CD8-positive, alpha-beta memory T cell (primary cell): ENCODE measurements around the gene RNF26. TPM values are rescaled to one million over a fixed set of nuclear protein-coding genes. Genes with fewer than 3 reads are reported as not detected.
"Not testable (repeated sequence)": the region's sequence is repeated elsewhere in the genome, so short reads cannot be mapped to it uniquely, and the experiment has no call there.

Source experiments
- CTCF ChIA-PET: fragments of 350-600 bp; sonication (Branson Sonifier 250); formaldehyde crosslinking; loops from one replicate; lab custom pipeline; 2021; ENCODE audit warnings: antibody characterized with exemption; lab: Charles Lee
- POLR2A ChIA-PET: fragments of 350-600 bp; sonication (Branson Sonifier 250); formaldehyde crosslinking; loops from one replicate; lab custom pipeline; 2021; ENCODE audit warnings: antibody characterized with exemption; lab: Charles Lee
- DNase-seq, 5 donors: peaks; one replicate each; pipeline versions ENCODE4 v3.0.0 to v3.0.0-alpha.2; 2020 to 2022; ENCODE audit warnings: mixed read lengths in 1 of 5
- H3K27ac ChIP-seq: one replicate; pipeline ENCODE4 v1.7.0; 2013; ENCODE audit warnings: low read depth, mild to moderate bottlenecking, low read length, moderate library complexity
- H3K27me3 ChIP-seq: 2 replicates; pipeline ENCODE4 v1.7.0; 2013; ENCODE audit warnings: low read length, mild to moderate bottlenecking; ENCODE audit not compliant: insufficient read depth, poor library complexity, severe bottlenecking
- H3K36me3 ChIP-seq: 2 replicates; pipeline ENCODE4 v1.7.0; 2013; ENCODE audit warnings: mild to moderate bottlenecking, low read length, moderate library complexity; ENCODE audit not compliant: insufficient read depth
- H3K4me1 ChIP-seq: 2 replicates; pipeline ENCODE4 v1.7.0; 2013; ENCODE audit warnings: mild to moderate bottlenecking, low read length, moderate library complexity; ENCODE audit not compliant: insufficient read depth
- H3K4me3 ChIP-seq: 2 replicates; pipeline ENCODE4 v1.7.0; 2013; ENCODE audit warnings: mild to moderate bottlenecking, low read length
- H3K9me3 ChIP-seq: 2 replicates; pipeline ENCODE4 v1.7.0; 2013; ENCODE audit warnings: mild to moderate bottlenecking, low read length
- H3K27ac Mint-ChIP-seq, 8 donors: one replicate each; pipeline ENCODE4 v1.8.0; 2020 to 2021; ENCODE audit warnings: mixed read lengths in 8 of 8, mild to moderate bottlenecking in 6 of 8, inconsistent platforms in 3 of 8, moderate library complexity in 3 of 8
- H3K27me3 Mint-ChIP-seq, 2 donors: one replicate each; pipeline ENCODE4 v1.8.0; 2020 to 2021; ENCODE audit warnings: mixed read lengths in 2 of 2, mild to moderate bottlenecking in 1 of 2, moderate library complexity in 1 of 2
- H3K36me3 Mint-ChIP-seq, 3 donors: one replicate each; pipeline ENCODE4 v1.8.0; 2020 to 2021; ENCODE audit warnings: mixed read lengths in 3 of 3, inconsistent platforms in 1 of 3, mild to moderate bottlenecking in 1 of 3
- H3K4me1 Mint-ChIP-seq, 3 donors: one replicate each; pipeline ENCODE4 v1.8.0; 2020 to 2021; ENCODE audit warnings: mixed read lengths in 3 of 3, inconsistent platforms in 1 of 3, mild to moderate bottlenecking in 1 of 3
- H3K4me3 Mint-ChIP-seq, 7 donors: one replicate each; pipeline ENCODE4 v1.8.0; 2020 to 2021; ENCODE audit warnings: mixed read lengths in 7 of 7, mild to moderate bottlenecking in 6 of 7, moderate library complexity in 4 of 7, inconsistent platforms in 2 of 7
- H3K9me3 Mint-ChIP-seq, 5 donors: one replicate each; pipeline ENCODE4 v1.8.0; 2020 to 2022; ENCODE audit warnings: mixed read lengths in 5 of 5, mild to moderate bottlenecking in 3 of 5, moderate library complexity in 2 of 5, inconsistent platforms in 1 of 5
- polyA plus RNA-seq: library from polyadenylated mRNA; unstranded; fragments of 300-500 nt; fragmentation: Illumina TruSeq; gene quantifications from one replicate; pipeline ENCODE4 v1.2.3, GENCODE V29; 2021
- total RNA-seq, 2 experiments: library from RNA; stranded (reverse); gene quantifications; one replicate each; pipeline ENCODE4 v1.2.3, GENCODE V29; 2021

The RNF26 gene
- total and polyA plus RNA-seq, 3 experiments from 2014 or later = 33.2 to 46.1 (median 34.8) TPM

DNA sequence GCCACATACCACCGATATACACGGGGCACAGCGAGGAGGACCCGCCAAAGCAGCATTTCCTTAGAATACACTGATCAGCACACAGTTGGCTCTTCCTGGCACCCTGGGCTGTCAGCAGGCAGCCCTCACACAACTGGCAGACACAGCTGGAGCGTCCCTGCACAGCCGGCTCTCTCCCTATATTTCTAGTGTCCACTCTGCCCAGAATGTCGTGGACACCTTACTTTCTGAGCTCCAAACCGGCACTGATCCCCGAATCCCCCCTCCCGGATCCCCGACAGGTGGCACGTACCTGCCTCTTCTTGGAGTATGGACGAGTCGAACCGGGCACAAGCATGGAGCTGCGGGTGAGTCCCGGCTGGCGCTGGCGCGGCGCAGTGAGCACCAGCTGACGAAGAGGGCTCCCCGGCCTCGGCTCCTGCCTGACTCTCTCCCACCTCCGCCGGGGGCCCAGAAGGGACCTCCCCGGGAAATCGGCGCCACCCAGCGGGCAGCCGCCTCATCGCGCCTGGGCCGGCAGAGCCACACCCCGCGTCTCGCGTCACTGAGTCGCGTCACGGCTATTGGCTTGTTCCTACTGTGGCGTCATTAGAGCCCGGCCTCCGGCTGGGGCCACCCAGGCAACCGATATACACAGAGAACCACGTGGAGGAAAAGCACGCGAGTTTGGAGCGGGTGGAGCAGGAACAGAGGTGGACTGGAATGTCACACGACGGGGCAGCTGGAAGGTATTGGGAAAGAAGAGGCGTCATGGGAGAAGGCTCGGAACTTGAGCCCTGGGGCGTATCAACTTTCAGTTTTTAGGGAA is 47.1 kb downstream of the RNF26 start, which contains the start of gene USP2:
USP2 (minus strand) TSS at position 510 of the 808 bp plus-strand sequence. CDS start 8,210 bp downstream, outside the sequence.
- POLR2A ChIA-PET = interaction anchor here (1.4 kb wide), 1 partner anchor 25 kb away, joined by 5 read pairs; no protein-coding TSS in a partner anchor
- CTCF ChIA-PET = interaction anchor here (0.6 to 15.4 kb wide), 16 partner anchors 9 to 111 kb away, joined by 3 to 145 read pairs (median 4); no protein-coding TSS in a partner anchor
- H3K27ac ChIP-seq = peak within 1 kb of the TSS; percentile 69

DNA sequence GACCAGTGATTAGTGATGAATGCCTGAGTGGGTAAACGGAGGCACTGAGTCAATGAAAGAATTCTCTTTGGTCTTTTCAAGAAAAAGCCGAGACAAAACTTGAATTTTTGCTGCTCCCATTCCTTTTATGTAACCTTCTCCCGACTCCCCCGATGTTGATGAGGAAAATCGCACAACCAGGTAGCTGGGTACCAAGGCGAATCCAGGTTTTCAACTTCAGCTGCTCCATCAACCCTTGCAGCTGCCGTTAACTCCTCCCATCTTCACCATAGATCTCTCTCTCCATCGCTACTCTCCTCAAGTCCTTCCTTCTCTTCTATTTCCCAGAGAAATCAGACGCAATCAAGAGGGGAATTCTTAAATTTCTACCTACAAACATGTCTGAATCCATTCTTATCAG is 47.8 kb downstream of the RNF26 start:
- H3K4me3 Mint-ChIP-seq = no peak overlapping the region
- peak in 1 of 5 donors; percentile 38 for DNase-seq
- H3K4me1 ChIP-seq = peaks cover 13% of the 10 kb centered on the region
- no peaks in the 10 kb centered on the region for H3K9me3 ChIP-seq
- no peaks in the 10 kb centered on the region for H3K27me3 ChIP-seq
- H3K4me3 ChIP-seq = peak overlapping the region; percentile 62
- peaks cover 3 to 4% of the 10 kb centered on the region in 2 donors for H3K27me3 Mint-ChIP-seq
- H3K27ac ChIP-seq = peak overlapping the region; percentile 69
- H3K36me3 ChIP-seq = no peaks in the 10 kb centered on the region
- no peak overlapping the region for H3K27ac Mint-ChIP-seq
- H3K9me3 Mint-ChIP-seq = no peaks in the 10 kb centered on the region
- peaks cover 0 to 8% (median 4%) of the 10 kb centered on the region in 3 donors for H3K4me1 Mint-ChIP-seq
- ChIA-PET POLR2A (interaction anchor here (1.4 kb wide), 1 partner anchor 26 kb away, joined by 5 read pairs; no protein-coding TSS in a partner anchor), CTCF (interaction anchor here (1.2 to 15.4 kb wide), 7 partner anchors 13 to 93 kb away, joined by 3 to 145 read pairs (median 5); no protein-coding TSS in a partner anchor)
- H3K36me3 Mint-ChIP-seq = no peaks in the 10 kb centered on the region

More for the DNA sequence above, 47.1 kb downstream of the RNF26 start, which contains the start of gene USP2:
- H3K27me3 Mint-ChIP-seq = peaks cover 0 to 3% of the 10 kb centered on the region in 2 donors
- no peaks in the 10 kb centered on the region for H3K9me3 ChIP-seq
- no peaks in the 10 kb centered on the region for H3K27me3 ChIP-seq
- peak within 1 kb of the TSS; percentile 74 for H3K4me3 ChIP-seq
- H3K4me3 Mint-ChIP-seq = peak within 1 kb of the TSS in 1 of 7 donors; percentile 10
- peaks cover 13% of the 10 kb centered on the region for H3K4me1 ChIP-seq
- H3K9me3 Mint-ChIP-seq = no peaks in the 10 kb centered on the region
- peaks cover 0 to 8% (median 4%) of the 10 kb centered on the region in 3 donors for H3K4me1 Mint-ChIP-seq
- no peaks in the 10 kb centered on the region for H3K36me3 Mint-ChIP-seq
- H3K36me3 ChIP-seq = no peaks in the 10 kb centered on the region
- H3K27ac Mint-ChIP-seq = peak within 1 kb of the TSS in 3 of 8 donors; percentile 26 to 36 (median 35)
- peak; percentile 97 to 99 (median 97) for DNase-seq

DNA sequence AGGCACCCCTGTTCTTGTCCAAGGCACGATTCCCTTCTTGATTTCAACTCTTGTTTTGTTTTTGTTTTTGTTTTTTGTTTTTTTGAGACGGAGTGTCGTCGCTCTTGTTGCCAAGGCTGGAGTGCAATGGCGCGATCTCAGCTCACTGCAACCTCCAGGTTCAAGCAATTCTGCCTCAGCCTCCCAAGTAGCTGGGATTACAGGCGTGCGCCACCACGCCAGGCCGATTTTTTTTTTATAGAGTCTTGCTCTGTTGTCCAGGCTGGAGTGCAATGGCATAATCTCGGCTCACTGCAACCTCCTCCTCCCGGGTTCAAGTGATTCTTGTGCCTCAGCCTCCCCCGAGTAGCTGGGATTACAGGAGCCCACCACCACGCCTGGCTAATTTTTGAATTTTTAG is 48.2 kb downstream of the RNF26 start:
- H3K36me3 Mint-ChIP-seq, H3K27ac Mint-ChIP-seq, H3K4me3 Mint-ChIP-seq, POLR2A ChIA-PET, H3K27me3 Mint-ChIP-seq, H3K9me3 ChIP-seq, H3K27ac ChIP-seq, H3K4me3 ChIP-seq, H3K36me3 ChIP-seq, DNase-seq, H3K27me3 ChIP-seq, H3K4me1 Mint-ChIP-seq, H3K9me3 Mint-ChIP-seq: not testable (repeated sequence)
- CTCF ChIA-PET = interaction anchor here (0.8 to 15.4 kb wide), 6 partner anchors 14 to 95 kb away, joined by 3 to 145 read pairs (median 4); no protein-coding TSS in a partner anchor
- peaks cover 13% of the 10 kb centered on the region for H3K4me1 ChIP-seq

DNA sequence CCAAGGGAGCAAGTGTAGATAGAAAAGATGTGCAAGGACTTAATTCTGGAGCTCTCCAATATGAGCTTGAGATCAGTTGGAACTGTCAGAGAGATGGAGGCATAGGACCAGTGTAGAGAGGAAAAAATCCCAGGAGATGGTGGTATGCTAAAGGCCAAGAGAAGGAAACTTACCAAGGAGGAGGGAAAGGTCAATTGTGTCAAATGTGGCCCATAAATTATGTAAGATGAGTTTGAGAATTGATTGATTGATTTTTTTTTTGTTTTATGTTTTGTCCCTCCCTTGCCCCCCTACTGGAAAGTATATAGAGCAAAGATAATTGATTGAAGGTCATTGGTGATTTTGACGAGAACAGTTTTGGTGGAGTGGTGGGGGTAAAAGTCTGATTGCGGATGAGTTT is 50.0 kb downstream of the RNF26 start:
- Mint-ChIP-seq H3K36me3 (no peaks in the 10 kb centered on the region), H3K9me3 (no peaks in the 10 kb centered on the region), H3K4me1 (peaks cover 0 to 8% (median 4%) of the 10 kb centered on the region in 3 donors), H3K27ac (no peak overlapping the region), H3K4me3 (no peak overlapping the region), H3K27me3 (peaks cover 13% of the 10 kb centered on the region in 2 donors)
- ChIA-PET CTCF (interaction anchor here (3.6 to 15.4 kb wide), 2 partner anchors 9 to 27 kb away, joined by 13 to 145 read pairs; no protein-coding TSS in a partner anchor), POLR2A (no interaction called here)
- Histone ChIP-seq H3K4me1 (peaks cover 13% of the 10 kb centered on the region), H3K36me3 (no peaks in the 10 kb centered on the region), H3K27me3 (no peaks in the 10 kb centered on the region), H3K9me3 (no peaks in the 10 kb centered on the region), H3K27ac (no peak overlapping the region), H3K4me3 (no peak overlapping the region)
- DNase-seq = no peak

Other genes starting within 250 kb of the RNF26 start
- 10 to 100 TPM; 35.5 to 38.4 TPM for gene HMBS, start 249.6 kb upstream of the RNF26 start, total RNA-seq
- gene HMBS, start 249.6 kb upstream of the RNF26 start, polyA plus RNA-seq = 21.8 TPM
- gene DPAGT1, start 232.7 kb upstream of the RNF26 start, total RNA-seq = 10 to 100 TPM; 69.7 to 78.6 TPM
- gene DPAGT1, start 232.7 kb upstream of the RNF26 start, polyA plus RNA-seq = 45.7 TPM
- gene C2CD2L, start 227.2 kb upstream of the RNF26 start, total RNA-seq = 10 to 100 TPM; 26.3 to 26.5 TPM
- gene C2CD2L, start 227.2 kb upstream of the RNF26 start, polyA plus RNA-seq = 9.9 TPM
- gene HINFP, start 212.9 kb upstream of the RNF26 start, total RNA-seq = 10 to 100 TPM; 26.8 to 29.1 TPM
- 14.6 TPM for gene HINFP, start 212.9 kb upstream of the RNF26 start, polyA plus RNA-seq
- gene ABCG4, start 185.5 kb upstream of the RNF26 start, total RNA-seq = under 1 TPM; 0.11 to 0.18 TPM
- not detected for gene ABCG4, start 185.5 kb upstream of the RNF26 start, polyA plus RNA-seq
- 10 to 100 TPM; 16.1 to 16.7 TPM for gene NLRX1, start 165.8 kb upstream of the RNF26 start, total RNA-seq
- 11.3 TPM for gene NLRX1, start 165.8 kb upstream of the RNF26 start, polyA plus RNA-seq
- under 1 TPM in 1 of 2 experiments, not detected in 1; 0.42 TPM for gene NHERF4, start 149.1 kb upstream of the RNF26 start, total RNA-seq
- gene NHERF4, start 149.1 kb upstream of the RNF26 start, polyA plus RNA-seq = not detected
- 10 to 100 TPM; 25.9 to 26.1 TPM for gene CBL, start 128.2 kb upstream of the RNF26 start, total RNA-seq
- 10.4 TPM for gene CBL, start 128.2 kb upstream of the RNF26 start, polyA plus RNA-seq
- gene MCAM, start 17.4 kb upstream of the RNF26 start, total RNA-seq = 1 to 10 TPM; 2.0 to 2.7 TPM
- 1.6 TPM for gene MCAM, start 17.4 kb upstream of the RNF26 start, polyA plus RNA-seq
- not detected for gene C1QTNF5, start 6.4 kb downstream of the RNF26 start, total RNA-seq
- gene C1QTNF5, start 6.4 kb downstream of the RNF26 start, polyA plus RNA-seq = not detected
- not detected for gene MFRP, start 12.2 kb downstream of the RNF26 start, total RNA-seq
- gene MFRP, start 12.2 kb downstream of the RNF26 start, polyA plus RNA-seq = not detected
- under 1 TPM; 0.15 to 0.51 TPM for gene USP2, start 47.2 kb downstream of the RNF26 start, total RNA-seq
- gene USP2, start 47.2 kb downstream of the RNF26 start, polyA plus RNA-seq = not detected
- under 1 TPM; 0.40 to 0.74 TPM for gene THY1, start 88.6 kb downstream of the RNF26 start, total RNA-seq
- gene THY1, start 88.6 kb downstream of the RNF26 start, polyA plus RNA-seq = not detected